ENCODE results near the gene BCO2.
"Not testable (repeated sequence)": the region's sequence is repeated elsewhere in the genome, so short reads cannot be mapped to it uniquely, and the experiment has no call there.

The BCO2 gene, protein sequence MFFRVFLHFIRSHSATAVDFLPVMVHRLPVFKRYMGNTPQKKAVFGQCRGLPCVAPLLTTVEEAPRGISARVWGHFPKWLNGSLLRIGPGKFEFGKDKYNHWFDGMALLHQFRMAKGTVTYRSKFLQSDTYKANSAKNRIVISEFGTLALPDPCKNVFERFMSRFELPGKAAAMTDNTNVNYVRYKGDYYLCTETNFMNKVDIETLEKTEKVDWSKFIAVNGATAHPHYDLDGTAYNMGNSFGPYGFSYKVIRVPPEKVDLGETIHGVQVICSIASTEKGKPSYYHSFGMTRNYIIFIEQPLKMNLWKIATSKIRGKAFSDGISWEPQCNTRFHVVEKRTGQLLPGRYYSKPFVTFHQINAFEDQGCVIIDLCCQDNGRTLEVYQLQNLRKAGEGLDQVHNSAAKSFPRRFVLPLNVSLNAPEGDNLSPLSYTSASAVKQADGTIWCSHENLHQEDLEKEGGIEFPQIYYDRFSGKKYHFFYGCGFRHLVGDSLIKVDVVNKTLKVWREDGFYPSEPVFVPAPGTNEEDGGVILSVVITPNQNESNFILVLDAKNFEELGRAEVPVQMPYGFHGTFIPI

DNA sequence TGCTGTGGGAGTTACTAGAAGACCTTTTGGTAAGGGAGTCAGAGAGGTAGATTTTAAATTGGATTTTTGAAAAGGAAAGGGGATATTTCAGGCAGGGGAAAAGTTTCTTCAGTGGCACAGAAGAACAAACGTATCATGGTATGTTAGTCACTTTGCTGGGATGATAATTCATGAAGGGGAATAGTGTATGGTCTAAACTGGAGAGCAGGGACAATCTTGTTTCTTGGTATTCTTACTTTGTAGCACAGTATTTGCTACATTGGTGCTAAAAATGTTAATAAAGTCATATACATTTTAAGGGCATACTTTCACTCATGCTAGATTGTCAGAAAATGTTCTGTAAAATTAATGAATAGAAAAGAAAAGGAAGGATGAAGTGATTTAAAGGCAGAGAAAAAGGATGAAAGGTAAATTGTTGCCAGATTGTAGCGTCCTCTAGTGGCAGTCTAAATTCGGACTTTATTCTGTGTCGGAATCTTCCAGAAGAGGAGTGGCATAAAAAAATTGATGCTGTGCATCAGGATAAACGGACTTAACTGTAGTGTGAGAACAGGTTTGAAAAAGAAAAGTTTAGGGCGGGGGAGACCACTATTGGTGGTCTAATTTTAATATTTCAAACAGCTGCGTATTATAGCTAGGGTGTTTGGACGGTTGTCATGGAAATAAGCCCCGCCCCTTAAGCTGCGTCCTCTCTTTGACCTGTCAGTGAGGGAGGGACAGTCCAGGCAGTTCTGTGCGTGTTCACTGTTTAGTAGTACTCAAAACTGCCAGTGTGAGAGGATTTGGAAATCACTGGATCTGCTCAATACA is at the start of gene BCO2:
Gene BCO2 (plus strand): TSS at position 724 of the 810 bp plus-strand sequence. CDS start 90 bp downstream, outside the sequence.
- peak; percentile 85 for DNase-seq (ENCODE audit: low read depth)

DNA sequence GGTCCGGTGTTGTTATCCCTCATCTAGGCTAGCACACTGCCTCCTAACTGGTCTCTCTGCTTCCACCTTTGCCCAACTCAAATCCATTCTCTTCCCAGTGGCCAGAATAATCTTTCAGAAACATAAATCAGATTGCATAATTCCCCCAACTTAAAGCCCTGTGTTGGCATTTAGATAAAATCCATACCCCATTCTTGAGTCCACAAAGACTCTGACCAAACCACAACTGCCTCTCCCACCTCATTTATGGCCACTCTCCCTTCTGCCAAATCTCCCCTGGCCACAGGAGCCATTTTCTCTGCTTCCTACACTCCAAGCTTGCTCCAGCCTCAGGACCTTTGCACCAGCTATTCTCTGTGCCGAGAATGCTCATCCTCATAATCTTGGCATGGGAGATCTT is 48.3 kb upstream of the BCO2 start:
- DNase-seq (ENCODE audit: low read depth): no peak

DNA sequence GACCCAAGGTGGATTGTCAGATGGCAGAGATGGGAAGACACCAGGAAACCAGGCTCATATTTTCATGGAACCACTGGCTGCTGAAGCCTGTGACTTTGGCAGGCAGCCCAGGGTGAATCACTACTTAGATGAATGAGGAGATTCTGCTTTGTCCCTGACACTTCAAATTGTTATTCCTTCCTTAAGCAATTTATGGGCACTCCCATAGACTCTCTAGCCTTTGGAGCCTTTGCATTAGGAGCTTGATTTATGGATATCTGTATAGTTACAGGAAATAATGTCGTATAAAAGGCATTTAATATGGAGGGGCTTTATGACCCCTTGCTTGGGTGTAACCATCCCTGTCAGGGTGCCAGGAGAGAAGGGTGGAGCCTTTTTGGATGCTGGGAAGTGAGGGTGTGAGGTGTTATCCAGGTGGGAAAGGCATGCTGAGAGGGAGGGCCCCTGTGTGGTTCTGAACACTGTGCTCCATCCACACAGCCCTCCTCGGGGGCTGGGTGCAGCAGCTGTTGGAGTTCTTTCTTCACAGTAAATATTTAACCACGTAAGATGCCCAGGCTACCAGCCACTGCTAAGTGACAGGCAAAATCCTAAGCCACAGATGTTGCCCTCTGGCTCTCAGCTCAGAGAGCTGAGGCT is 46.7 kb upstream of the BCO2 start:
- DNase-seq (ENCODE audit: low read depth): peak; percentile 87

DNA sequence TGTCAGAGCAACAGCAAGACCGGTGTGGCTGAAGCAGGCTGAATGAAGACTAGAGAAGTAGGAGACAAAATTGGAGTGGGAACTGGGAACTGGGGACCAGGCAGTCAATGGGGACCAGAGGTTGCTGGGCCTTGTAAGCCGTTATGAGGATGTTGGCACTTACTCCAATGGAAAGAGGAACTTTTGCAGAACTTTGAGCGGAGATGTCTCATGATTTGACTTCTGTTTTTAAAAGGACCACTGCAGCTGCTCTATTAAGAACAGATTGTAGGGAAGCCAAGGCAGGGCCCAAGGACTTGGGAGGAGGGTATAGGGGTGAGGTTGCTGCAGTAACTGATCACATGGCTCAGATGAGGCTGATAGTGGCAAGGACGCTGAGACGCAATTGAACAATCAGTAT is 45.7 kb upstream of the BCO2 start:
- no peak for DNase-seq (ENCODE audit: low read depth)

DNA sequence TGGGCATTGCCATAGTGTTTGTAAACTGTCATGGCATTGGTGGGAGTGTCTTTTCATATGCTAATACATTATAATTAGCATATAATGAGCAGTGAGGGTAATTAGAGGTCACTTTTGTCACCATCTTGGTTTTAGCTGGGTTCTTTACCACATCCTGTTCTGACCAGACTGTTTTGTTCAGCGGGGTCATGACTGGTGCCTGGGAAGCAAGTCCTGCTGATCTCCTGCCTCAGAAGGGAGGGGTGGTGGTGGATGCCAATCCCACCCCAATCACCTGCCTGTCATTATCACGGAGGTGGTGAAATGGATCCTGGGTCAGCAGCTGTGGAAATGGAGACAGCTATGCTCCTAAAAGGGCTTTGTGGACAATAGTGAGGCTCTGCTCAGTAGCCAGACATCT is 42.6 kb upstream of the BCO2 start:
- no peak for DNase-seq (ENCODE audit: low read depth)

DNA sequence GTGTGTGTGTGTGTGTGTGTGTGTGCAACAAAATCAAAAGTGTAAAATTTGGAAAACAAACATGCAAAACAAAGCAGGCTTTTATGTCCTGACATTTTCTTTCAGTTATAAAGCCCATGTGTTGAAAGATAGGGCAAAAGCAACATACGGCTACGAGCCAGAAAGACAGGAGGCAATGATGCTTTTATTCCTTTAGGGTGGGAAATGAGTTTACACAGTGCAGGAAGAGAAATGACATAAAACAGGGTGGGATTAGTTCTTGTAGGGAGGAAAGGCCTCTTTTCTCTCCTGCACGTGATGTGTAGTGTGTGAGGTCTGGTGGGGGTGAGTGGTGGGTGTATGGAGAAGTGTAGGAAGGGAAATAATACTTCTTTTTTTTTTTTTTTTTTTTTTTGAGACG is 40.8 kb upstream of the BCO2 start:
- DNase-seq (ENCODE audit: low read depth): no peak

DNA sequence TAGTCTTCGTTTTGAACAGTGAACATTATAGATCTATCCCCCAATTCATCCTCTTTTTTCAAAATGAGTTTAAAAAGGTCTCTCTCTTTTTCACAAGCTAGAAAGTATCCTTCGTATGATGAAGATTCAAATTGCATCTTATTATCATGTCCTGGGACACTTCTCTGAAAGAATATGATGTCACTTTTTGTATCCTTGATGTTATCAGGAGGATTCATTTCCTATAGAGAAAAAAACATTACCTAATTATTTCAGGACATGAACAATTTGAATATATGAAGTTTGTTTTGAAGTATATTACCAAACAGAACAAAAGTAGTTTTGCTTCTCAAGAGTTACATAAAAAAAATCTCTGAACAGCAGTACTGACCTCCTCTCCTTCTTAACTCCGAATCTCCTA is 31.7 kb upstream of the BCO2 start:
- DNase-seq (ENCODE audit: low read depth): no peak

DNA sequence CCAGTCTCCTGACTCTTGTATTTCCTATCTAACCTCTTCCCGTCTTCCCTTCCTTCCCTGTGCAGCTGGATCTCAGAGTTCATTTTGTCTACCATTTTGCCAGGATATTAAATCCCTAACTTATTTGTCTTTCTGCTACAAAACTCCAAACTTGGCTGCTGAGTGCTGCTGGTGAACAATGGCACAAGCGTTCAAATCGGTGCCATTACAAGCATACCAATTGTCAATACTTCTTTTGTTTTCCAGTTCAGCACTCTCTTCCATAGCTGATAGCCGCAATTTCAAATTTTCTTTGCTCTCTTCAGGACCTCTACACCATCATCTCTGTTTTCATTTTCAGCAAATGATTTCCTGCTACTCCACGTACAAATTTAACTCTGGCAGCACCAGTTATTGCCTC is 24.8 kb upstream of the BCO2 start:
- DNase-seq (ENCODE audit: low read depth): no peak

DNA sequence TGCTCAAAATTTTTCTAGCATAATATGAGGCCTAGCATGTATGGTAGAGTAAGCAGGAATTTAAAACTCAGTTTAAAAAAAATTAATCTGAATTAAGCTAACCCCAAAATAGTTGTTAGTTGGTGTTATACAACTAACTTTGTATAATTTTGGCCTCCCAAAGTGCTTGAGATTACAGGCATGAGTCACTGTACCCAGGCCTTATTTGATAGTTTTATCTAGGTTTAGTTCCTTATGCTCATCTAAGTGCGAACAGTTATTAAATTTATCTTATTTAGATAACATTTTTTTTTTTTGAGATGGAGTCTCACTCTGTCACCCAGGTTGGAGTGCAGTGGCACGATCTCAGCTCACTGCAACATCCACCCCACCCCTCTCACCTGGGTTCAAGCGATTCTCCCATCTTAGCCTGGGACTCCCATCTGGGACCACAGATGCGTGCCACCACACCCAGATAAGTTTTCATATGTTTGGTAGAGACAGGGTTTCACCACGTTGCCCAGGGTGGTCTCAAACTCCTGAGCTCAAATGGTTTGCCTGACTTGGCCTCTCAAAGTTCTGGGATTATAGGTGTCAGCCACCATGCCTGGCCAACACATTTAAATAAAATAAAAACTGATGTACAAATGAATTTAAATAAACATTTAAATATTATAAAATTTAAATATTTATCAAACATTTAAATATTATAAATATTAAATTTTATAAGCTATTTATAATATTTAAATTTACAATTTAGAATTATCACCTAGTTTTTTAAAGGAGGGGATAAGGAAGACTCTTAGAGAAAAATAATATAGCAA is 19.0 kb upstream of the BCO2 start:
- DNase-seq (ENCODE audit: low read depth): peak; percentile 31

DNA sequence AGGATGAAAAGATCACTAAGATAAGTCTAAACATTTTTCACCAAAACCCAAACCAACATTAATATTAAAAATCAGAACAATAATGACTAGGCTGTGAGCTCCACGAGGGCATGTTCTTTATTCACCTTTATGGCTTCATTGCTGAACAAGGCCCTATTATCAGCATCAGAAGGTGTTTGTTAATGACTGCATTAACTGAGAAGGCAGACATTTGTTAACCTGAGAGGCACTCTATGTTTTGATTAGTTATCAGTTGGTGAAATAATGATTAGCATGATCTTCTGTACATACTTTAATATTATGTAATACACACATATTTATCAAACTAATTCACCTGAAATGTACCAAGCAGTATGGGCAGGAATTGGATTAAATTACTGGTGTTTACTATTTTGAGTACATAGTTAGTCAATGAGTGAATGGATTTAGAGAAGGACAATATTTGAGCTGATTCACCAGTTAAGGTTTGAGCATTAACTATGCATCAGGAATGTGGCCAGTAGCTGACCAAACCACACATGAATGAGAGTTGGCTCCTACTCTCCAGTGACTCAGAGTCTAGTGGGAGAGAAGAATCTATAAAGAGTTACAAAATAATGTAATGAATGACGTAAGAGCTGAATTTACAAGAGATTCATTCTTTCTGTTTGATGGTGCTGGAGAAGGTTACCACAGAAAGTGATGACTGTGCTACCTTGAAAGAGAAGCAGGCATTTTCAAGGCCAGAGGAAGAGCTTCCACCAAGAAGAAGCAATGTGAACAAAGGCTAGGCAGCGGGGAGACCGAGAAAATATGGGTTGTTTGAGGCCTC is 18.2 kb upstream of the BCO2 start:
- peak; percentile 99 for DNase-seq (ENCODE audit: low read depth)

DNA sequence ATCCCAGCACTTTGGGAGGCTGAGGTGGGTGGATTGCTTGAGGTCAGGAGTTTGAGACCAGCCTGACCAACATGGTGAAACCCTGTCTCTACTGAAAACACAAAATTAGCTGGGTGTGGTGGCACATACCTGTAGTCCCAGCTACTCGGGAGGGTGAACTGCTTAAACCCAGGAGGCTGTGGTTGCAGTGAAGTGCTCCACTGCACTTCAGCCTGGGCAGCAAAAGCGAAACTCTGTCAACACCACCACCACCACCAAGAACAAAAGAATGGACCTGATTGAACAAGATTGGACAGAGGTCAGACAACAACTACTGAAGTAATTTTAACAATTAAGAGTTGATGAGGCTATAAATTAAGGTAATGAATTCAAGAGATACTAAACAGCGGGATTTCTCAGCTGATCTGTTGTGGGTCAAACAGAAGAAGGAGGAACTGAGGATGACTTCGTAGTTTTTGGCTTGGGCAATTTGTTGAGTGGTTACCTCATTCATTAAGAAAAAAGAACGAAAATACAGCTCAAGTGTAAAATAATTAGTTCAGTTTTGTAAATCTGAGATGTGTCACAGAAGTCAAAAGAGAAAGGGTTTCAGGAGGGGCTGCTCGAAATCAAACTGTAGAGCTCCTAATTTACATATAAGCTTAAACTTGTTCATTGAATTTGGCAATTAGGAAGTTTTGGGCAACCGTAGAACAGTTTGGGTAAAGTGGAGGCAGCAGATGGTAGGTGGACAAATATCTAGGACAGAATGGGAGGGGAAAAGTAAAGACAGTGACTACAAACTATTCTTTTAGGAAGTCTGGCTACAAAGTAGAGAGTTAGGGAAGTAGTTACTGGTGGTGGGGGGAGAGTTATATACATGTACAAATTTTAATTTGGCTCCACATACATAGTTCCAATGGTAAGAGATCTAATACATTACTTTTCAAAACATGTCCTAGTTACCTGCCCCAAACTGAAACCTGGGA is 15.9 kb upstream of the BCO2 start:
- DNase-seq (ENCODE audit: low read depth): no peak

DNA sequence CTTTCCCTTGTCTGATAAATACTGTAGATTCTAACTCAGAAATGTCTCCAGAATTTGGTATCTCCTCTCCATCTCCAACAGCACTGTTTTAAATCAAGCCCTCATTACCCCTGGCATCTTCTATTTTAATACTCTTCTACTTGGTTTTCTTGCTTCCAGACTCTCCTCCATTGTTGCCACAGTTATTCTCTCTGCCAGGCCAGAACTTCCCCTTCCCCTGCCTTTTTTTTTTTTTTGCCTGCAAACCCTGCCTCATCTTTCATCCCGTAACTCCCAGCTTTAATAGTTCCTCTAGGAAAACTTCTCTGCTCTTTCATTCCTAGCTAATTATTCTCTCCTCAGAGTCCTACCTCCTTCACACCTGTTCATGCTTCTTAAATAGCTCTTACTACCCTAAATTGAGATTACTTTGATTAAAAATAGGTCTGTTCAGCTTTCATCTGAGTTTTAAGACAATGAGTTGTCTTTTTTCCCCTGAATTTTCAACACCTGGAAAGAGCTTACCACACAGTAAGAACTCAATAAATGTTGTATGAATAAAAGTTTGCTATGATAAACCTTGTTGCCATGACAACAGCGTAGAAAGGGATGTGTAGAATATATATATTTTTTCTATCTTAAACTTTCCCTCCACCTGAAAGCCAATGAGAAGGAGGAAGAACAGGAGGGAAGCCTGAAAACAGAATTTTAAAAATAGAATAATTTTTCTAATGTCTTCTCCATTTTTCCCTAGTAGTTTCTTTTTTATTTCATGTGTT is 15.0 kb upstream of the BCO2 start:
- no peak for DNase-seq (ENCODE audit: low read depth)

DNA sequence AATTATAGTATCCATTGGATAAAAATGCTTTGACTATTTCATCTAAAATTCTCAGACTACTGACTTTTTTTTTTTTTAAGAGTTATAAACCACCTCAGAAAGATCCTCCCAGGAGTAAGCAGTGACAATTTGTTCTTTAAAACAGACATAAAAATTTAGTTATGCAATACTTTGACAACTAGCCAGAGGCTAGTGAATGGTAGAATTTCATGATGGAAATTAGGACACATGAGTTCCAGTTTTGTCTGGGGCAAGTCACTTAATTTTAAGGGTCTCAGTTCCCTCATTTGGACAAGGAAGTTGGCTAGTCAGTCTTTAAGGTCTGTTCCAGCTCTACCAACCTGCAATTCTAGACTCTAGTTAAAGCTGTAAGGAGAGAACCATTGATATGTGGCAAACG is 14.3 kb upstream of the BCO2 start:
- peak; percentile 58 for DNase-seq (ENCODE audit: low read depth)

DNA sequence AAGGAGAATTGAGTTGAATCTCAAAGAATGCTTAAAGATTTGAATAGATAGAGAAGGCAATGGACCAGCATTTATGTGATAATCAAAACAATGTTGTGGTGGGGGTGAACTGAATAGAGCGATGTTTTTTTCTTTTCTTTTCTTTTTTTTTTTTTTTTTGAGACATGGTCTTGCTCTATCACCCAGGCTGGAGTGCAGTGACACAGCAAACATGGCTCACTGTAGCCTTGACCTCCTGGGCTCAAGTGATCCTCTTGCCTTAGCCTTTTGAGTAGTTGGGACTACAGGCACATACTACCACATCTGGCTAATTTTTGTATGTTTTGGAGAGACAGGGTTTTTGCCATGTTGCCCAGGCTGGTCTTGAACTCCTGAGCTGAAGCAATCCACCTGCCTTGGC is 13.1 kb upstream of the BCO2 start:
- DNase-seq (ENCODE audit: low read depth): not testable (repeated sequence)

DNA sequence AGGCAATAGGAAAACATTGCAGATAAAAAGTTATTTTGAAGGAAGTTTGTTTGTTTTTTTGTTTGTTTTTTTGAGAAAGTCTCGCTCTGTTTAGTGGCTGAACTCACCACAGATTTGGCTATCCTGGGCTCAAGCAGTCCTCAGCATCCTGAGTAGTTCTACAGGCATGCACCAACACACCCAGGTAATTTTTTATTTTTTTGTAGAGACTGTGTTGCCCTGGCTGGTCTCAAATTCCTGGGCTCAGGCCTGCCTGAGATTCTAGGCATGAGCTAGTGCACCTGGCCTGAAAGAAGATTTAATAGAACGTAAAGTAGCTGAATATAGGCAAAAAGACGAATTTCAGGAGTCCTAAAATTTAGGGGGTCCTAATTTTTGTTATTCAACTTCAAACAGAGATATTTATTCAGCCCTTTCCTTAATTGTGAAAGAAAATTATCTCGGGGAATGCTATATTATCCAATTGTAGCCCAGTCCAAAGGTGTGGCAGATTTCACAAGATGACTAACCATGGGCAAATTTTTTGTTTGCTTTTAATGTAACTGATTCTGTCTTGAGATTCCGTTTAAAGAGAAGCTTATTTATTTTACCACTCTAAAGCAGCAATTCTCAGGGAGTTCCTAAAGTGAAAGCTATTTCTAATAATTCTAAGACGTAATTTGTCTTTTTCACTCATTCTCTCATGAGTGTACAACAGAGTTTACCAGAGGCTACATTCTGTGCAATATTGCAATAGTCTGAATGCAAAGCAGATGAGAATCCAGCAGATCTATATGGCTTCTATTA is 12.4 kb upstream of the BCO2 start:
- peak; percentile 45 for DNase-seq (ENCODE audit: low read depth)

DNA sequence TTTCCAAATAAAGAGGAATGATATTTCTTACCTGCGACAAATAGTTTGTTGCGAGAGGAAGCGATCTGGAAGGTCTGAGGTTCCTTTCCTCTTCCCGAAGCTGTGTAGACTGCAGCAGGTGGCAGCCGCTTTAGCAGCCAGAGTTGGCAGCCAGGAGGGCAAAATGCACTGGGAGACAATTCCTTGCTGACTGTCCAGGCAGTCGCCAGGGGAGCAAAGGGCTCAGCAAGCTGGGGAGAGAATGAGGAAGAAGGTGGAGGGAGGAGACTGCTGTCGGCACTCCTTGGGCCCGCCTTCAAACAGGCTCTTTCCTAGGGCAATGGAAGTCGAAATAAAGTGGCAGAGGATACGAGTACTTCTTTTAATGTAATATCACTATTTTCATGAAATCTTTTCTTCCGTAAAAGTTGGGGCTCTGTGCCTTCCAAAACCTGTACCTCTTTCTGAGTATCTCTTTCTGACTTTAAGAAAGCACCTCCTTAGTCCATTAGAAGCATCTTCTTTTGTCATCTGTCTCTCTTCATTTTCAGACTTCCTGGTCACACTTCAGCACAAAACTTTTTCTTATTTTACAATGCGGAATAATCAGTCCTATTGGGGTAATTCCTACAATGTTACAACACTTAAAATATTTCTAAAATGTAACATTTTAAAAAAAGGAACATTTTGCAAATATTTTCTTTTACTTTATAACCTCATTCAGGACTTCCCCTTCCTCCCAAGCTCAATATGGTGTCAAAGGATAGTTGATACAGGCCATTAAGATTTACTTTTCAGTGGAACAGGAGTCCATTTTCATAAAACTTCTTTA is 11.2 kb upstream of the BCO2 start, which contains the start of gene IL18:
Gene IL18 (minus strand): TSS at position 220 of the 811 bp plus-strand sequence. CDS start 9,041 bp downstream, outside the sequence.
- peak; percentile 38 for DNase-seq (ENCODE audit: low read depth)

DNA sequence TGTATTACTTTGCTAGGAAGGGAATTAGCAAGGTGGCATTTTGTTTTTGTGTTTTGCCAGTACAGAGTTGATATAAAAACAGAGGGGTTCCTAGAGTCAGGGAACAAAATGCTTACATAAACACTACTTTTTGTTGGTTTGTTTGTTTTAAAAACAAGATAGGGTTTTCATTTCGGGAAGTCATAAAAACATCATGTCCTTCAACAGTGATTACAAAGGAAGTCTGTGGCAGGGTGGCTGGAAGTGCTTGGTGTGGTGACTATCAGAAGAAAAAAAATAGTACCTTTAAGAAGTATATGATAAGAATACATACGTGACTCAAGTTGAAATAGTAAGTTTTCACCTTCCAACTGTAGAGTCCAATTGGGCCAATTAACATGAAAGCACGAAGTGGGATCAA is 10.3 kb upstream of the BCO2 start:
- no peak for DNase-seq (ENCODE audit: low read depth)

All from iris pigment epithelial cell (primary cell).